Measurements from ENCODE around the gene TRIP4. TPM values are rescaled to one million over a fixed set of nuclear protein-coding genes. Genes with fewer than 3 reads are reported as not detected.

TRIP4 gene
- total RNA-seq, 4 donors from 2014 or later, result 1.9 to 5.3 (median 3.4) TPM

- no peak for TF ChIP-seq POLR2A (IDR thresholded peaks at IDR 0.05)
- DNase-seq, result no peak
- no peak overlapping the region for H3K27ac ChIP-seq
- peaks cover 19 to 39% of the 10 kb centered on the region in 2 donors for H3K4me1 ChIP-seq
- H3K36me3 ChIP-seq, result peaks cover 0 to 9% of the 10 kb centered on the region in 2 donors
- no peak overlapping the region for H3K4me3 ChIP-seq
- no peak for ATAC-seq
- intact Hi-C loops (cut with DNase I; ENCODE audit: low total_unique reads) (no loop called here), in situ Hi-C loops (cut with MboI; ENCODE audit: low sequenced_read_pairs in 4 of 4) (no loop called here)
- H3K9me3 ChIP-seq, result no peaks in the 10 kb centered on the region
- H3K27me3 ChIP-seq, result no peaks in the 10 kb centered on the region
Observed at GRCh38 chr15:64502151-64502550, 114.5 kb downstream of the TRIP4 start.

GRCh38 chr15:64502551-64502950 is 114.9 kb downstream of the TRIP4 start:
- ATAC-seq, result no peak
- in situ Hi-C loops (cut with MboI; ENCODE audit: low sequenced_read_pairs in 4 of 4) (no loop called here), intact Hi-C loops (cut with DNase I; ENCODE audit: low total_unique reads) (no loop called here)

GRCh38 chr15:64503197-64503596 is 115.6 kb downstream of the TRIP4 start:
- Histone ChIP-seq H3K27ac (no peak overlapping the region), H3K9me3 (no peaks in the 10 kb centered on the region), H3K4me3 (no peak overlapping the region), H3K27me3 (no peaks in the 10 kb centered on the region), H3K36me3 (peaks cover 0 to 9% of the 10 kb centered on the region in 2 donors), H3K4me1 (peaks cover 19 to 43% of the 10 kb centered on the region in 2 donors)
- TF ChIP-seq CTCF (IDR thresholded peaks at IDR 0.05 in 4 of 5, conservative IDR thresholded peaks at IDR 0.05 in 1 of 5), result no peak
- no peak for TF ChIP-seq POLR2A (IDR thresholded peaks at IDR 0.05)
- DNase-seq, result no peak
- in situ Hi-C loops (cut with MboI; ENCODE audit: low sequenced_read_pairs in 4 of 4), result no loop called here
- ATAC-seq, result no peak
- intact Hi-C loops (cut with DNase I; ENCODE audit: low total_unique reads), result no loop called here

More at GRCh38 chr15:64502551-64502950, 114.9 kb downstream of the TRIP4 start:
- no peak for DNase-seq
- Histone ChIP-seq H3K36me3 (peaks cover 0 to 9% of the 10 kb centered on the region in 2 donors), H3K27ac (no peak overlapping the region), H3K27me3 (no peaks in the 10 kb centered on the region), H3K4me3 (no peak overlapping the region), H3K4me1 (peaks cover 19 to 43% of the 10 kb centered on the region in 2 donors), H3K9me3 (no peaks in the 10 kb centered on the region)
- no peak for TF ChIP-seq POLR2A (IDR thresholded peaks at IDR 0.05)

GRCh38 chr15:64503640-64504039 is 116.0 kb downstream of the TRIP4 start:
- TF ChIP-seq CTCF (IDR thresholded peaks at IDR 0.05 in 4 of 5, conservative IDR thresholded peaks at IDR 0.05 in 1 of 5) (no peak), POLR2A (IDR thresholded peaks at IDR 0.05) (no peak)
- DNase-seq (no peak), ATAC-seq (no peak)
- no peaks in the 10 kb centered on the region for H3K27me3 ChIP-seq
- intact Hi-C loops (cut with DNase I; ENCODE audit: low total_unique reads), result no loop called here
- in situ Hi-C loops (cut with MboI; ENCODE audit: low sequenced_read_pairs in 4 of 4), result no loop called here
- H3K4me1 ChIP-seq, result peaks cover 19 to 43% of the 10 kb centered on the region in 2 donors
- H3K4me3 ChIP-seq, result no peak overlapping the region
- peaks cover 0 to 9% of the 10 kb centered on the region in 2 donors for H3K36me3 ChIP-seq
- H3K9me3 ChIP-seq, result no peaks in the 10 kb centered on the region
- H3K27ac ChIP-seq, result no peak overlapping the region

Other genes with a start within 250 kb of the TRIP4 start
- gene SNX22, start 236.1 kb upstream of the TRIP4 start, total RNA-seq, result under 1 TPM in 2 of 4 donors, not detected in 2; 0.09 to 0.87 TPM
- gene PPIB, start 224.8 kb upstream of the TRIP4 start, total RNA-seq, result 10 to 100 TPM; 26.8 to 78.5 (median 40.2) TPM
- gene CSNK1G1, start 31.7 kb upstream of the TRIP4 start, total RNA-seq, result 10 to 100 TPM in 1 of 4 donors, 1 to 10 TPM in 3; 5.3 to 26.6 (median 6.5) TPM
- 1 to 10 TPM in 1 of 4 donors, not detected in 3; 1.6 TPM for gene PCLAF, start 6.4 kb upstream of the TRIP4 start, total RNA-seq
- 10 to 100 TPM; 10.3 to 16.5 (median 12.4) TPM for gene ZNF609, start 72.7 kb downstream of the TRIP4 start, total RNA-seq

Measured in gastrocnemius medialis (tissue), 4 donors.